ENCODE measurements around the gene DOCK11.

GRCh38 chrX:118657413-118657812 lies 161.8 kb downstream of the DOCK11 start:
- TF ChIP-seq SPI1 (IDR thresholded peaks at IDR 0.05; ENCODE audit: borderline replicate concordance, low read depth, low read length): no peak
- no peak for TF ChIP-seq ZFX (CRISPR knock-in tag; IDR thresholded peaks at IDR 0.05)
- no peak for TF ChIP-seq CTCF (IDR thresholded peaks at IDR 0.05 in 2 of 3, conservative IDR thresholded peaks at IDR 0.05 in 1 of 3; ENCODE audit: insufficient read depth in 2 of 3, low read depth in 1 of 3, low read length in 3 of 3)
- no peak for TF ChIP-seq IRF9 (tag; IDR thresholded peaks at IDR 0.05)
- no peak for TF ChIP-seq POLR2A (conservative IDR thresholded peaks at IDR 0.05)
- TF ChIP-seq, protein P1, sequence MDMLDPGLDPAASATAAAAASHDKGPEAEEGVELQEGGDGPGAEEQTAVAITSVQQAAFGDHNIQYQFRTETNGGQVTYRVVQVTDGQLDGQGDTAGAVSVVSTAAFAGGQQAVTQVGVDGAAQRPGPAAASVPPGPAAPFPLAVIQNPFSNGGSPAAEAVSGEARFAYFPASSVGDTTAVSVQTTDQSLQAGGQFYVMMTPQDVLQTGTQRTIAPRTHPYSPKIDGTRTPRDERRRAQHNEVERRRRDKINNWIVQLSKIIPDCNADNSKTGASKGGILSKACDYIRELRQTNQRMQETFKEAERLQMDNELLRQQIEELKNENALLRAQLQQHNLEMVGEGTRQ (CRISPR knock-in tag; IDR thresholded peaks at IDR 0.05): no peak
- TF ChIP-seq, protein P2, sequence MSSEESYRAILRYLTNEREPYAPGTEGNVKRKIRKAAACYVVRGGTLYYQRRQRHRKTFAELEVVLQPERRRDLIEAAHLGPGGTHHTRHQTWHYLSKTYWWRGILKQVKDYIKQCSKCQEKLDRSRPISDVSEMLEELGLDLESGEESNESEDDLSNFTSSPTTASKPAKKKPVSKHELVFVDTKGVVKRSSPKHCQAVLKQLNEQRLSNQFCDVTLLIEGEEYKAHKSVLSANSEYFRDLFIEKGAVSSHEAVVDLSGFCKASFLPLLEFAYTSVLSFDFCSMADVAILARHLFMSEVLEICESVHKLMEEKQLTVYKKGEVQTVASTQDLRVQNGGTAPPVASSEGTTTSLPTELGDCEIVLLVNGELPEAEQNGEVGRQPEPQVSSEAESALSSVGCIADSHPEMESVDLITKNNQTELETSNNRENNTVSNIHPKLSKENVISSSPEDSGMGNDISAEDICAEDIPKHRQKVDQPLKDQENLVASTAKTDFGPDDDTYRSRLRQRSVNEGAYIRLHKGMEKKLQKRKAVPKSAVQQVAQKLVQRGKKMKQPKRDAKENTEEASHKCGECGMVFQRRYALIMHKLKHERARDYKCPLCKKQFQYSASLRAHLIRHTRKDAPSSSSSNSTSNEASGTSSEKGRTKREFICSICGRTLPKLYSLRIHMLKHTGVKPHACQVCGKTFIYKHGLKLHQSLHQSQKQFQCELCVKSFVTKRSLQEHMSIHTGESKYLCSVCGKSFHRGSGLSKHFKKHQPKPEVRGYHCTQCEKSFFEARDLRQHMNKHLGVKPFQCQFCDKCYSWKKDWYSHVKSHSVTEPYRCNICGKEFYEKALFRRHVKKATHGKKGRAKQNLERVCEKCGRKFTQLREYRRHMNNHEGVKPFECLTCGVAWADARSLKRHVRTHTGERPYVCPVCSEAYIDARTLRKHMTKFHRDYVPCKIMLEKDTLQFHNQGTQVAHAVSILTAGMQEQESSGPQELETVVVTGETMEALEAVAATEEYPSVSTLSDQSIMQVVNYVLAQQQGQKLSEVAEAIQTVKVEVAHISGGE (CRISPR knock-in tag; IDR thresholded peaks at IDR 0.05): no peak
- no peak for TF ChIP-seq KLF16 (IDR thresholded peaks at IDR 0.05)
- no peak for TF ChIP-seq LEF1 (IDR thresholded peaks at IDR 0.05)
- TF ChIP-seq, protein P3, sequence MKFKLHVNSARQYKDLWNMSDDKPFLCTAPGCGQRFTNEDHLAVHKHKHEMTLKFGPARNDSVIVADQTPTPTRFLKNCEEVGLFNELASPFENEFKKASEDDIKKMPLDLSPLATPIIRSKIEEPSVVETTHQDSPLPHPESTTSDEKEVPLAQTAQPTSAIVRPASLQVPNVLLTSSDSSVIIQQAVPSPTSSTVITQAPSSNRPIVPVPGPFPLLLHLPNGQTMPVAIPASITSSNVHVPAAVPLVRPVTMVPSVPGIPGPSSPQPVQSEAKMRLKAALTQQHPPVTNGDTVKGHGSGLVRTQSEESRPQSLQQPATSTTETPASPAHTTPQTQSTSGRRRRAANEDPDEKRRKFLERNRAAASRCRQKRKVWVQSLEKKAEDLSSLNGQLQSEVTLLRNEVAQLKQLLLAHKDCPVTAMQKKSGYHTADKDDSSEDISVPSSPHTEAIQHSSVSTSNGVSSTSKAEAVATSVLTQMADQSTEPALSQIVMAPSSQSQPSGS (CRISPR knock-in tag; IDR thresholded peaks at IDR 0.05): no peak
